ENCODE results near the gene PDE7B.

The PDE7B gene

GRCh38 chr6:136034422-136034821 lies 182.9 kb downstream of the PDE7B start:
- TF ChIP-seq CTCF (IDR thresholded peaks at IDR 0.05; ENCODE audit: low read depth, low read length, missing control alignments) = no peak
- no peaks in the 10 kb centered on the region for H3K27me3 ChIP-seq (replicated peaks)
- no peak for DNase-seq
- H3K4me3 ChIP-seq (ENCODE audit: low read depth, low read length) = no peak overlapping the region
- no peaks in the 10 kb centered on the region for H3K36me3 ChIP-seq (replicated peaks)
- no peak overlapping the region for H3K27ac ChIP-seq
- in situ Hi-C loops (cut with HindIII; ENCODE audit: low pct_ligation_motif_present, low sequenced_read_pairs) = no loop called here

DNA sequence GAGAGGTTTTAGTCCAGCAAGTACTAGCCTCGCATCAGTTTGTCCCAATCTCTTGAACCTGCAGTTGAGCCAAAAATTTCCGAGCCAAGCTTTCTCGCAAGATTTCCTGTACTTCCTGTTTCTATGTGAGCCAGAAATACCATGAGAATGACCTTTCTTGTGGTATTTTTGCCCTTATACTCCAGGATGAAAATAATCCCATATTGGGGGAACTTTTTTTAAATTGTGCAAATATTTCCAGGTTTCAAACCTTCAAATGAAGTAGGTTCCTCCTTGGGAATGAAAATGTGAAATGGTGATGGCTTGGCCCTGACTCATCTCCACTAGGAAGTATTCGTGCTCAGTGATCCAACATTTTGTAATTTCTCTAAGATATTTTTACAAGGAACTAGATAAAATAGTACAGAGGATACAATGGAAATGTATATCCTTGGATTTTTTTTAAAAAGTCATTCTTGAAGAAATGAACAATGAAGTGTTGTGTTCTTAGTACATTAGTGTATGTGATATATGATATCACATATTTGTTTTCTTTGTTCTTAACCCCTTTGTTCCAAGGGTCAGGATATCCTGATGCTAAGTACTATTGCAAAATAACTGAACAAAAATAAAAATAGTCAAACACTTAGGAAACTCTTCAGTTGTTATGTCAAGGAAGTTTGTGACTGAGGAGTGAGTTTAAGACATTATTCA lies 184.0 kb downstream of the PDE7B start:
- Histone ChIP-seq H3K27ac (peak overlapping the region; percentile 58), H3K4me3 (ENCODE audit: low read depth, low read length) (no peak overlapping the region), H3K36me3 (replicated peaks) (no peaks in the 10 kb centered on the region), H3K27me3 (replicated peaks) (no peaks in the 10 kb centered on the region)
- DNase-seq = no peak
- in situ Hi-C loops (cut with HindIII; ENCODE audit: low pct_ligation_motif_present, low sequenced_read_pairs) = no loop called here
- no peak for TF ChIP-seq CTCF (IDR thresholded peaks at IDR 0.05; ENCODE audit: low read depth, low read length, missing control alignments)

DNA sequence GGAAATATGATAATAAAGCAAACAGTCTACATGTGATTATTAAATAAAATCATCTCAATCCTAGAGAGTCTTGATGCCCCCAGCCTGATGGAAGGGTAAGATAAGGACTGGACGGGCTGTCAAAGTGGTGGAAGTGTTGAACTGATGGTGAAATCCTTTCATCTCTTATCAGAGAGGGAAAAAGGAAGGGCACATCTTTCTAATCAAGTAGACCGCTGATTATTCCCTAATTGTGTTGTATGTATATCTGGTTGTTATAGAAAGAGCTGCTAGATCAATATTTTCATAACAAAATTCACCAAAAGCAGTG lies 184.5 kb downstream of the PDE7B start:
- Histone ChIP-seq H3K27ac (peak overlapping the region; percentile 58), H3K4me3 (ENCODE audit: low read depth, low read length) (no peak overlapping the region), H3K27me3 (replicated peaks) (no peaks in the 10 kb centered on the region), H3K36me3 (replicated peaks) (no peaks in the 10 kb centered on the region)
- DNase-seq = no peak
- in situ Hi-C loops (cut with HindIII; ENCODE audit: low pct_ligation_motif_present, low sequenced_read_pairs) = no loop called here
- no peak for TF ChIP-seq CTCF (IDR thresholded peaks at IDR 0.05; ENCODE audit: low read depth, low read length, missing control alignments)

GRCh38 chr6:136036601-136037000 lies 185.1 kb downstream of the PDE7B start:
- no peaks in the 10 kb centered on the region for H3K27me3 ChIP-seq (replicated peaks)
- TF ChIP-seq CTCF (IDR thresholded peaks at IDR 0.05; ENCODE audit: low read depth, low read length, missing control alignments) = no peak
- no peaks in the 10 kb centered on the region for H3K36me3 ChIP-seq (replicated peaks)
- in situ Hi-C loops (cut with HindIII; ENCODE audit: low pct_ligation_motif_present, low sequenced_read_pairs) = no loop called here
- H3K4me3 ChIP-seq (ENCODE audit: low read depth, low read length) = no peak overlapping the region
- DNase-seq = no peak
- peak overlapping the region; percentile 58 for H3K27ac ChIP-seq

- peak overlapping the region; percentile 58 for H3K27ac ChIP-seq
- in situ Hi-C loops (cut with HindIII; ENCODE audit: low pct_ligation_motif_present, low sequenced_read_pairs) = no loop called here
- no peak for TF ChIP-seq CTCF (IDR thresholded peaks at IDR 0.05; ENCODE audit: low read depth, low read length, missing control alignments)
- no peaks in the 10 kb centered on the region for H3K36me3 ChIP-seq (replicated peaks)
- no peak for DNase-seq
- H3K4me3 ChIP-seq (ENCODE audit: low read depth, low read length) = peak overlapping the region; percentile 51
- H3K27me3 ChIP-seq (replicated peaks) = no peaks in the 10 kb centered on the region
Observed at GRCh38 chr6:136037242-136037875, 185.9 kb downstream of the PDE7B start.

All from brain microvascular endothelial cell (primary cell).